ENCODE measurements around the gene PCYT1A. TPM values are rescaled to one million over a fixed set of nuclear protein-coding genes. Genes with fewer than 3 reads are reported as not detected.
"Not testable (repeated sequence)": the region's sequence is repeated elsewhere in the genome, so short reads cannot be mapped to it uniquely, and the experiment has no call there.

The PCYT1A gene
- total RNA-seq, 1 experiment from 2014 or later = 91.2 TPM

DNA sequence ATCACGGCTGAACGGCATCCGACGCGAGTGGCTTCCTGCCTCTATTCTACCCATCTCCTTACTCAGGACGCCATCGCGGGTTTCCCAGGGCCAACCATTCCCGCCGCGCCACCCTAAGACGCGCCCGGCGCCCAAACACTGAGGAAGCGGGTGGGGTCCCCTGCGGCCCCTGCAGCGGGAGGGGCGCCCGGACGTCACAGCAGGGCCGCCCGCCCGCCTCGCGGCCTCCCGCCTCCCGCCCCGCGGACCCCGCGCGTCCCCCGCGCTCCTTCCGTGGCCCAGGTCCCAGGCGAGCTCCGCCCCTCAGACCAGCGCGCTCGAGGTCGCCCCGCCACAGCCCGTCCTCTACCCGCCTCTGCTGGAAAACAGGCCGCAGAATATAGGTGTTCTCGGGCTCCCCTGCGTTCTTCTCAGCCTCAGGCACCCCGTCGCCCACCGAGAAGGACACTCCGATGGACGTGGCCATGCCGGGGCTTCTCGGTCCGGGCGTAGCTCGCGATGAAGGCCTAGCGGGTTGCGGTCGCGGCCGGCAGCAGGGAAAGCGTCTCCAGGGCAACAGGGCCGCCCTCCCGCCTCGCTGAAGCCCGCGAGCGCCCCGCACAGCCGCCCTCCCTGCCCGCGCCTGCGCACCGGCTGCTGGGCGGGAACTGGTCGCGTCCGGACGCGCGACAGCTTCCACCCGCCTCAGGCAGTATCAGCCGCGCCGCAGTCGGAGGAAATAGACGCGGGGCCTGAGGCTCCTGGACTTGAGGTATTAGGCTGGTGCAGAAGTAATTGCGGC, 30.4 kb upstream of the PCYT1A start, which contains the start of gene DYNLT2B:
Gene DYNLT2B, minus strand, starts transcription at position 554 of the 781 bp plus-strand sequence. Its CDS starts 88 bp downstream, at position 466.
- POLR2A ChIA-PET (ENCODE audit: unreplicated experiment) = no interaction called here
- Histone ChIP-seq H3K27ac (no peak within 1 kb of the TSS), H3K27me3 (ENCODE audit: insufficient read depth, low read depth) (no peaks in the 10 kb centered on the region), H3K36me3 (ENCODE audit: low read depth) (peaks cover 12% of the 10 kb centered on the region), H2AFZ (no peak within 1 kb of the TSS), H3K4me3 (no peak within 1 kb of the TSS), H3K4me1 (replicated peaks; ENCODE audit: insufficient read depth) (no peaks in the 10 kb centered on the region), H3F3A (ENCODE audit: insufficient read depth, low read depth) (peaks cover 53% of the 10 kb centered on the region), H3K79me2 (ENCODE audit: low read depth) (no peaks in the 10 kb centered on the region), H3K4me2 (no peak within 1 kb of the TSS), H3K9me2 (ENCODE audit: insufficient read depth) (no peaks in the 10 kb centered on the region), H4K20me1 (ENCODE audit: insufficient read depth) (no peaks in the 10 kb centered on the region; the same call in 1 of the 2 replicates), H3K9me3 (ENCODE audit: insufficient read depth, low read depth) (no peaks in the 10 kb centered on the region)
- no peak for DNase-seq
- CTCF ChIA-PET = no interaction called here
- intact Hi-C loops (cut with micrococcal nuclease; ENCODE audit: unreplicated experiment) = no loop called here
- no peak for TF ChIP-seq EZH2 (IDR thresholded peaks at IDR 0.05; ENCODE audit: low read depth)
- TF ChIP-seq, protein P1, sequence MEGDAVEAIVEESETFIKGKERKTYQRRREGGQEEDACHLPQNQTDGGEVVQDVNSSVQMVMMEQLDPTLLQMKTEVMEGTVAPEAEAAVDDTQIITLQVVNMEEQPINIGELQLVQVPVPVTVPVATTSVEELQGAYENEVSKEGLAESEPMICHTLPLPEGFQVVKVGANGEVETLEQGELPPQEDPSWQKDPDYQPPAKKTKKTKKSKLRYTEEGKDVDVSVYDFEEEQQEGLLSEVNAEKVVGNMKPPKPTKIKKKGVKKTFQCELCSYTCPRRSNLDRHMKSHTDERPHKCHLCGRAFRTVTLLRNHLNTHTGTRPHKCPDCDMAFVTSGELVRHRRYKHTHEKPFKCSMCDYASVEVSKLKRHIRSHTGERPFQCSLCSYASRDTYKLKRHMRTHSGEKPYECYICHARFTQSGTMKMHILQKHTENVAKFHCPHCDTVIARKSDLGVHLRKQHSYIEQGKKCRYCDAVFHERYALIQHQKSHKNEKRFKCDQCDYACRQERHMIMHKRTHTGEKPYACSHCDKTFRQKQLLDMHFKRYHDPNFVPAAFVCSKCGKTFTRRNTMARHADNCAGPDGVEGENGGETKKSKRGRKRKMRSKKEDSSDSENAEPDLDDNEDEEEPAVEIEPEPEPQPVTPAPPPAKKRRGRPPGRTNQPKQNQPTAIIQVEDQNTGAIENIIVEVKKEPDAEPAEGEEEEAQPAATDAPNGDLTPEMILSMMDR (conservative IDR thresholded peaks at IDR 0.05) = no peak
- BruUV-seq (replicated peaks) = no TSS peak

DNA sequence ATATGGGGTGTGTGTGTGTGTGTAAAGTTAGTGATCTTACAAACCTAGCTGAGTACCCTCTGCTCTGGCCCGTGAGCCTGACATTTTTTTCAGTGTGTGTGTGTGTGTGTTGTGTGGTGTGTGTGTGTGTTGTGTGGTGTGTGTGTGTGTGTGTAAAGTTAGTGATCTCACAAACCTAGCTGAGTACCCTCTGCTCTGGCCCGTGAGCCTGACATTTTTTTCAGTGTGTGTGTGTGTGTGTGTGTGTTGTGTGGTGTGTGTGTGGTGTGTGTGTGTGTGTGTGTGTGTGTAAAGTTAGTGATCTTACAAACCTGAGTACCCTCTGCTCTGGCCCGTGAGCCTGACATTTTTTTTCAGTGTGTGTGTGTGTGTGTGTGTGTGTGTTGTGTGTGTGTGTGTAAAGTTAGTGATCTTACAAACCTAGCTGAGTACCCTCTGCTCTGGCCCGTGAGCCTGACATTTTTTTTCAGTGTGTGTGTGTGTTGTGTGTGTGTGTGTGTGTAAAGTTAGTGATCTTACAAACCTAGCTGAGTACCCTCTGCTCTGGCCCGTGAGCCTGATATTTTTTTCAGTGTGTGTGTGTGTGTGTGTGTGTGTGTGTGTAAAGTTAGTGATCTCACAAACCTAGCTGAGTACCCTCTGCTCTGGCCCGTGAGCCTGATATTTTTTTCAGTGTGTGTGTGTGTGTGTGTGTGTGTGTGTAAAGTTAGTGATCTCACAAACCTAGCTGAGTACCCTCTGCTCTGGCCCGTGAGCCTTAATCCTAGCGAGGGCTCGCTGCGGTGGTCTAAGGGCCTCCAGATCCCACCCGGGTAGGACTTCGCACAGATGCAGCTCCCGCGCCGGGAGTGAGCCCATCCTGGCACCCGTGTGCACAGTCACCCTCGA, 29.5 kb upstream of the PCYT1A start:
- H3F3A ChIP-seq (ENCODE audit: insufficient read depth, low read depth) = peaks cover 59% of the 10 kb centered on the region
- H2AFZ ChIP-seq; intact Hi-C loops (cut with micrococcal nuclease; ENCODE audit: unreplicated experiment); H3K4me2 ChIP-seq; POLR2A ChIA-PET (ENCODE audit: unreplicated experiment); H3K36me3 ChIP-seq (ENCODE audit: low read depth); DNase-seq; H3K79me2 ChIP-seq (ENCODE audit: low read depth); H3K27ac ChIP-seq; H3K4me3 ChIP-seq; H3K9me3 ChIP-seq (ENCODE audit: insufficient read depth, low read depth); BruUV-seq (replicated peaks); H4K20me1 ChIP-seq (ENCODE audit: insufficient read depth); H3K4me1 ChIP-seq (replicated peaks; ENCODE audit: insufficient read depth); H3K9me2 ChIP-seq (ENCODE audit: insufficient read depth); CTCF ChIA-PET; H3K27me3 ChIP-seq (ENCODE audit: insufficient read depth, low read depth): not testable (repeated sequence)

DNA sequence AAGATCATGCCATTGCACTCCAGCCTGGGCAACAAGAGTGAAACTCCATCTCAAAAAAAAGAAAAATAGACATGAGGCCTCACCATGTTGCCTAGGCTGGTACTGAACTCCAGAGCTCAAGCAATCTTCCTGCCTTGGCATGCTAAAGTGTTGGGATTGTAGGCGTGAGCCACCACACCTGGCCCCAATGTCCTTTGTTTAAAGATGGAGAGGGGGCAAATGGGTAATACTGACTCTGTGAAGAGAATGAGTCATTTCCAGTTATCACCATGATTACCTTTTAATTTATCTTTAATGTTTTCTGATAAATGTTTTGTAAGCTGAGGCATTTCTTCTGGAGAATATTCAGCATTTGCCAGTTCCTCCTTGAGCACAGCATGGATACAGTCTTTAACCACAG, 28.3 kb upstream of the PCYT1A start:
- H3F3A ChIP-seq (ENCODE audit: insufficient read depth, low read depth) = peaks cover 52% of the 10 kb centered on the region
- CTCF ChIA-PET = no interaction called here
- H4K20me1 ChIP-seq (ENCODE audit: insufficient read depth) = peaks cover 2% of the 10 kb centered on the region; the same call in 1 of the 2 replicates
- BruUV-seq (replicated peaks) = no TSS peak
- no peak overlapping the region for H3K4me3 ChIP-seq
- no peak overlapping the region for H3K4me2 ChIP-seq
- H3K9me2 ChIP-seq (ENCODE audit: insufficient read depth) = no peaks in the 10 kb centered on the region
- no peak overlapping the region for H3K27ac ChIP-seq
- intact Hi-C loops (cut with micrococcal nuclease; ENCODE audit: unreplicated experiment) = no loop called here
- H3K9me3 ChIP-seq (ENCODE audit: insufficient read depth, low read depth) = no peaks in the 10 kb centered on the region
- no peak for DNase-seq
- no peak overlapping the region for H2AFZ ChIP-seq
- no peaks in the 10 kb centered on the region for H3K4me1 ChIP-seq (replicated peaks; ENCODE audit: insufficient read depth)
- peaks cover 5% of the 10 kb centered on the region for H3K36me3 ChIP-seq (ENCODE audit: low read depth)
- H3K79me2 ChIP-seq (ENCODE audit: low read depth) = no peaks in the 10 kb centered on the region
- no peaks in the 10 kb centered on the region for H3K27me3 ChIP-seq (ENCODE audit: insufficient read depth, low read depth)
- POLR2A ChIA-PET (ENCODE audit: unreplicated experiment) = no interaction called here
- TF ChIP-seq, protein P1 (conservative IDR thresholded peaks at IDR 0.05) = no peak
- TF ChIP-seq EZH2 (IDR thresholded peaks at IDR 0.05; ENCODE audit: low read depth) = no peak
